MM.1S (cell line): Measurements from ENCODE around the gene SLC29A1.

ENCODE experiments used
- DNase-seq: peaks from one replicate; pipeline ENCODE4 v3.0.0-alpha.2; 2015
- H2AFZ ChIP-seq: fragments of 300-600 bp; sonication (generic); 2 replicates; pipeline ENCODE4 v1.6.0; 2016; ENCODE audit warnings: antibody characterized with exemption, low read length
- H3F3A ChIP-seq: fragments of 300-600 bp; sonication (generic); 2 replicates; pipeline ENCODE4 v1.6.1; 2016; ENCODE audit warnings: mild to moderate bottlenecking, antibody characterized with exemption, low read length, moderate library complexity, mixed read lengths; ENCODE audit not compliant: insufficient read depth
- H3K27ac ChIP-seq: fragments of 300-600 bp; sonication (generic); 2 replicates; pipeline ENCODE4 v1.5.1; 2016; ENCODE audit warnings: mild to moderate bottlenecking, low read length
- H3K27me3 ChIP-seq: fragments of 300-600 bp; sonication (generic); replicated peaks from 2 replicates; pipeline ENCODE4 v1.6.0; 2016; ENCODE audit warnings: low read length; ENCODE audit not compliant: insufficient read depth
- H3K36me3 ChIP-seq: fragments of 300-600 bp; sonication (generic); replicated peaks from 2 replicates; pipeline ENCODE4 v1.6.1; 2016; ENCODE audit warnings: mild to moderate bottlenecking, low read length, mixed read lengths; ENCODE audit not compliant: insufficient read depth
- H3K4me1 ChIP-seq: fragments of 300-600 bp; sonication (generic); 2 replicates; pipeline ENCODE4 v1.6.1; 2016; ENCODE audit warnings: low read length, mixed read lengths
- H3K4me2 ChIP-seq: fragments of 300-600 bp; sonication (generic); 2 replicates; pipeline ENCODE4 v1.6.0; 2016; ENCODE audit warnings: low read depth, low read length
- H3K4me3 ChIP-seq: fragments of 300-600 bp; sonication (generic); 2 replicates; pipeline ENCODE4 v1.5.1; 2016; ENCODE audit warnings: low read length, mixed read lengths
- H3K79me2 ChIP-seq: fragments of 300-600 bp; sonication (generic); 2 replicates; pipeline ENCODE4 v1.6.1; 2016; ENCODE audit warnings: mixed run types, low read length, mixed read lengths
- H3K9ac ChIP-seq: fragments of 300-600 bp; sonication (generic); 2 replicates; pipeline ENCODE4 v1.6.1; 2016; ENCODE audit warnings: low read length, mixed read lengths
- H3K9me2 ChIP-seq: fragments of 300-600 bp; sonication (generic); replicated peaks from 2 replicates; pipeline ENCODE4 v1.6.1; 2016; ENCODE audit warnings: mild to moderate bottlenecking, low read length, mixed read lengths; ENCODE audit not compliant: insufficient read depth
- H3K9me3 ChIP-seq: fragments of 300-600 bp; sonication (generic); replicated peaks from 2 replicates; pipeline ENCODE4 v1.6.1; 2016; ENCODE audit warnings: mild to moderate bottlenecking, low read length, mixed read lengths; ENCODE audit not compliant: insufficient read depth
- H4K20me1 ChIP-seq: fragments of 300-600 bp; sonication (generic); 2 replicates; pipeline ENCODE4 v1.6.1; 2016; ENCODE audit warnings: mild to moderate bottlenecking, low read length, moderate library complexity, mixed read lengths; ENCODE audit not compliant: insufficient read depth
- EZH2 ChIP-seq: fragments of 300-600 bp; sonication (generic); optimal IDR thresholded peaks from 2 replicates; pipeline ENCODE3; 2017; ENCODE audit warnings: low read depth, mild to moderate bottlenecking, antibody characterized with exemption, low read length, mixed read lengths
- EZH2phosphoT487 ChIP-seq: fragments of 300-600 bp; sonication (generic); IDR thresholded peaks from 2 replicates; pipeline ENCODE4 v1.6.1; 2018; ENCODE audit warnings: antibody characterized with exemption, low read length
- TF ChIP-seq, protein P1 (sequence below): fragments of 300-600 bp; sonication (generic); IDR thresholded peaks from 2 replicates; pipeline ENCODE4 v1.5.1; 2016; ENCODE audit warnings: antibody characterized with exemption, low read length, mixed read lengths

SLC29A1 gene

DNA sequence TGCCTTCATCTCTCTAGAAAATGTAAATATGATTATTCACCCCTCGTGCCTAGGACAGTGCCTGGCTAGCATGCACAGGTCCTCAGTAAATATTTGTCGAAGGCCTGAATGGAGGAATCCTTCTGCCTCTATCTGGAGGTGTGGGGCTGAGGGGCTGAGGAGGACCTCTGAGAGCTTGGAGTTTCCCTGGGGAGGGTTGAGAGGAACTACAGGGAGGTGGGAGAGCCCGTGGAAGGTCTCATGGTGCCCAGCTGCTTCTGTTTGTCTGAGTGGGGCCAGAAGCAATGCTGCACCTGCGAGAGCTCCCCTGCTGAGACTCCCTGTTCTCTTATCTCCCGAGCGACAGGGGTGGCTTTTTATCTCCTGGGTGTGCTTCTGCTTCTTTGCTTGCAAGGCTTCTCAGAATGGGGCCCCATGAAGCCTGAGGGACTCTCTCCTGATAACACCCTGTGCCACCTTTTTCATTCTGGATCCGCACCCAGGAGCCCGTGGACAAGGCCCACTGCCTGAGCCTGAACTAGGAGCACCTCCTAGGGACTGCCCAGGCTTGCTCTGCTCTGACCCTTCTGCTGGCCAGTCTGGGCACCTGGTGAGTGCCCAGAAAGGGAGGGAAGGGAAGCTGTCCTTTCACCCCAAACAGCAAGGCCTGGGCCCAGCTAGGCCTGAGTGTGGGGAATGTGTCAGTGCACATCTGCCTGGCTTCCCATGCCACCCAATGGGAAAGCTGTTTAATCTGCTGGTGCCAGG, 2.4 kb downstream of the SLC29A1 start:
- TF ChIP-seq EZH2 (no peak), EZH2phosphoT487 (no peak)
- TF ChIP-seq, protein P1, sequence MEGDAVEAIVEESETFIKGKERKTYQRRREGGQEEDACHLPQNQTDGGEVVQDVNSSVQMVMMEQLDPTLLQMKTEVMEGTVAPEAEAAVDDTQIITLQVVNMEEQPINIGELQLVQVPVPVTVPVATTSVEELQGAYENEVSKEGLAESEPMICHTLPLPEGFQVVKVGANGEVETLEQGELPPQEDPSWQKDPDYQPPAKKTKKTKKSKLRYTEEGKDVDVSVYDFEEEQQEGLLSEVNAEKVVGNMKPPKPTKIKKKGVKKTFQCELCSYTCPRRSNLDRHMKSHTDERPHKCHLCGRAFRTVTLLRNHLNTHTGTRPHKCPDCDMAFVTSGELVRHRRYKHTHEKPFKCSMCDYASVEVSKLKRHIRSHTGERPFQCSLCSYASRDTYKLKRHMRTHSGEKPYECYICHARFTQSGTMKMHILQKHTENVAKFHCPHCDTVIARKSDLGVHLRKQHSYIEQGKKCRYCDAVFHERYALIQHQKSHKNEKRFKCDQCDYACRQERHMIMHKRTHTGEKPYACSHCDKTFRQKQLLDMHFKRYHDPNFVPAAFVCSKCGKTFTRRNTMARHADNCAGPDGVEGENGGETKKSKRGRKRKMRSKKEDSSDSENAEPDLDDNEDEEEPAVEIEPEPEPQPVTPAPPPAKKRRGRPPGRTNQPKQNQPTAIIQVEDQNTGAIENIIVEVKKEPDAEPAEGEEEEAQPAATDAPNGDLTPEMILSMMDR: no peak
- Histone ChIP-seq H3K9me2 (no peaks in the 10 kb centered on the region), H3K4me3 (no peak overlapping the region), H3K79me2 (peaks cover 50% of the 10 kb centered on the region), H3K27me3 (no peaks in the 10 kb centered on the region), H3K9ac (no peak overlapping the region), H3K27ac (no peak overlapping the region), H3K9me3 (no peaks in the 10 kb centered on the region), H2AFZ (no peak overlapping the region), H4K20me1 (no peaks in the 10 kb centered on the region), H3K4me2 (no peak overlapping the region), H3K4me1 (peaks cover 22% of the 10 kb centered on the region), H3K36me3 (no peaks in the 10 kb centered on the region), H3F3A (peaks cover 12% of the 10 kb centered on the region)
- no peak for DNase-seq

DNA sequence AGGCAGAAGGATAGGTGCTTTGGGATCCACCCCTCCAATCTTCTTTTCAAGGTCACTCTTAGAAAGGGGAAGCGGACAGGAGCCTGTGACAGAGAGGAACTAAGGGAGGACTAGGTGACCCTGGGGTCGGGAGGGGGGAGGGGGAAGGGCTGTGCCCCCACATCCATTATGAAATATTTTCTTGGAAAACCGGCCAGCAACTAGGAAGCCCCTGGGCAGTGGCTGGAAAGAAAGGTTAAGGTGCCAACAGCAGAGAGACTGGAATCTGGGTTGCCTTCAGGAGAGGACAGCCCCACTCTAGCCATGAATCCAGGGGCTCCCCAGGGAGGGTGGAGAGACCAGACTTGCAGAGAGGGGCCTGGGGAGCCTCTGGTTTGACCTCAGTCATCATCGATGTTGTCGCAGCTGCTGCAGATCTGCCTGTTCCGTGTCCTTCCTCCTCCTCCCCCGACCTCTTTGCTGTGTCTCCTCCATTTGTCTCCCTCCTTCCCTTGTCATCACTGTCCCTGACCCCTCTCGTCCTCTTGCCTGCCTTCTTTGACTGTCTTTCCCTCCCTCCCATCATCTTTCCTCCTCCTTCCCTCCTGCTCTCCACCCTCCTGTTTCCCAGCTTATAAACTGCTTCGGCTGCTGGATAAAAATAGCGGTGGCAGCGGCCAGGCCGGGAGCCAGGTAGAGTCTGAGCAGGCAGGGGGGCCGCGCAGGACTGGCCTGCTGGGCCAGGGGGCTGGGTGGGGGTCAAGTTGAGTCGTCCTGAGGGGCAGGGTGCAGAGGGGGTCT, 3.2 kb downstream of the SLC29A1 start:
- TF ChIP-seq EZH2: no peak
- TF ChIP-seq EZH2phosphoT487: no peak
- TF ChIP-seq, protein P1: no peak
- no peaks in the 10 kb centered on the region for H3K27me3 ChIP-seq
- H3K4me2 ChIP-seq: no peak overlapping the region
- no peaks in the 10 kb centered on the region for H3K9me2 ChIP-seq
- H3F3A ChIP-seq: peaks cover 5% of the 10 kb centered on the region; the same call in 1 of the 2 replicates
- H3K79me2 ChIP-seq: peaks cover 50% of the 10 kb centered on the region
- H3K36me3 ChIP-seq: no peaks in the 10 kb centered on the region
- H2AFZ ChIP-seq: no peak overlapping the region
- H4K20me1 ChIP-seq: no peaks in the 10 kb centered on the region
- H3K9ac ChIP-seq: no peak overlapping the region
- no peak overlapping the region for H3K4me3 ChIP-seq
- H3K4me1 ChIP-seq: peaks cover 17% of the 10 kb centered on the region
- no peak overlapping the region for H3K27ac ChIP-seq
- H3K9me3 ChIP-seq: no peaks in the 10 kb centered on the region
- no peak for DNase-seq

DNA sequence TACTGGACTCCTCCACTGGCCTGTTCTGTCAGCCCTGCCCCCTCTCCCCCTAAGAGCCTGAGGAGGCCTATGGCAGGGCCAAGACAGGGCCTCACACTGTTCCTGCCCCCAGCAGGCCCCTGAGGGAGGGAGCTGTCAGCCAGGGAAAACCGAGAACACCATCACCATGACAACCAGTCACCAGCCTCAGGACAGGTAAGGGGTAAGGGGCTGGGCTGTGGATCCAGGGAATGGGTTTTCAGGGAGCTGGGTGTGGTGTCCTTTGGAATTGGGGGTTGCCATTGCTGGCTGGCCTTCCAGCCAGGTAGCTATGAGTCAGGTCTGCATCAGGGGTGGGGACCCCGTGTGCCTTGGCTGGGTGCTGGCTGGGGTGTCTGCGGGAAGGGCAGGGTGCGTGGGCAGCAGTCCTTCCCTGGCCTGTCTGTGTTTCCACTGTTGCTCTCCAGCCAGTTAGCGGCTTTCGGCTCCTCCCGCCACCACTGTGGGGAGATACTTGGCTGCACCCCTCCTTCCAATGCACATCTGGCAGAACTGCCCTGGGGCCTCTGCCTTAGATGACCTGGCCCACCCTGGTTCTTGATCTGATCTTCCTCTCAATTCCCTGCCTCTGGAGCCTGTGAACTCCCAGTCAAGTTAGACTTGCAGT, 3.9 kb downstream of the SLC29A1 start:
- H3K27ac ChIP-seq: no peak overlapping the region
- H2AFZ ChIP-seq: no peak overlapping the region
- H3K9me3 ChIP-seq: no peaks in the 10 kb centered on the region
- no peak for DNase-seq
- H3K9ac ChIP-seq: no peak overlapping the region
- H3K79me2 ChIP-seq: peaks cover 50% of the 10 kb centered on the region
- H3K4me2 ChIP-seq: no peak overlapping the region
- H3K36me3 ChIP-seq: no peaks in the 10 kb centered on the region; the same call in 1 of the 2 replicates
- peaks cover 5% of the 10 kb centered on the region; the same call in 1 of the 2 replicates for H3F3A ChIP-seq
- no peaks in the 10 kb centered on the region for H3K27me3 ChIP-seq
- H3K9me2 ChIP-seq: no peaks in the 10 kb centered on the region
- H3K4me1 ChIP-seq: peaks cover 14% of the 10 kb centered on the region
- H4K20me1 ChIP-seq: no peaks in the 10 kb centered on the region
- no peak overlapping the region for H3K4me3 ChIP-seq
- no peak for TF ChIP-seq EZH2phosphoT487
- TF ChIP-seq, protein P1: no peak
- TF ChIP-seq EZH2: no peak
